Smooth muscle cell (in vitro differentiated cells): ENCODE results near the gene MIOX. TPM values are rescaled to one million over a fixed set of nuclear protein-coding genes. Genes with fewer than 3 reads are reported as not detected.

Experiments used
- DNase-seq: peaks from one replicate; lab custom pipeline; 2025; ENCODE audit not compliant: unreplicated experiment; lab: John Stamatoyannopoulos, UW
- H2AFZ ChIP-seq: fragments of 200-600 bp; sonication (generic); 2 replicates; pipeline ENCODE4 v1.6.0; 2016; ENCODE audit warnings: antibody characterized with exemption, low read depth, mild to moderate bottlenecking
- H3F3A ChIP-seq: fragments of 200-600 bp; sonication (generic); 2 replicates; pipeline ENCODE4 v1.6.0; 2017; ENCODE audit warnings: antibody characterized with exemption, low read depth
- H3K27ac ChIP-seq: fragments of 200-600 bp; sonication (generic); 2 replicates; pipeline ENCODE4 v1.5.1; 2016; ENCODE audit warnings: low read depth, mild to moderate bottlenecking
- H3K27me3 ChIP-seq: fragments of 200-600 bp; sonication (generic); 2 replicates; pipeline ENCODE4 v1.6.1; 2016; ENCODE audit warnings: low read depth, mild to moderate bottlenecking
- H3K36me3 ChIP-seq: fragments of 200-600 bp; sonication (generic); 2 replicates; pipeline ENCODE4 v1.5.1; 2016; ENCODE audit warnings: low read depth
- H3K4me1 ChIP-seq: fragments of 200-600 bp; sonication (generic); 2 replicates; pipeline ENCODE4 v1.5.1; 2016; ENCODE audit warnings: low read depth
- H3K4me2 ChIP-seq: fragments of 200-600 bp; sonication (generic); 2 replicates; pipeline ENCODE4 v1.6.0; 2016; ENCODE audit warnings: mild to moderate bottlenecking
- H3K4me3 ChIP-seq: fragments of 200-600 bp; sonication (generic); 2 replicates; pipeline ENCODE4 v1.5.1; 2016; ENCODE audit warnings: mild to moderate bottlenecking
- H3K79me2 ChIP-seq: fragments of 200-600 bp; sonication (generic); 2 replicates; pipeline ENCODE4 v1.6.0; 2016; ENCODE audit warnings: low read depth, mild to moderate bottlenecking
- H3K9ac ChIP-seq: fragments of 200-600 bp; sonication (generic); 2 replicates; pipeline ENCODE4 v1.6.0; 2016; ENCODE audit warnings: low read depth
- H3K9me3 ChIP-seq: fragments of 200-600 bp; sonication (generic); replicated peaks from 2 replicates; pipeline ENCODE4 v1.5.1; 2016; ENCODE audit warnings: low read depth
- H4K20me1 ChIP-seq: fragments of 200-600 bp; sonication (generic); 2 replicates; pipeline ENCODE4 v1.6.0; 2016; ENCODE audit warnings: low read depth
- WGBS: methylation state at CpG from one replicate; pipeline ENCODE4 v1.1.7; 2016; ENCODE audit warnings: low lambda C conversion rate; 5-methylcytosine and 5-hydroxymethylcytosine counted together
- polyA plus RNA-seq: library from polyadenylated mRNA; unstranded; fragments of >200 nt; fragmentation: Nextera tagmentation; extraction: Ambion mirVana; gene quantifications from 2 replicates; pipeline ENCODE4 v1.2.1, GENCODE V29; 2016
- total RNA-seq: library from RNA; depleted of rRNA; stranded (reverse); fragments of >200 nt; gene quantifications from 2 replicates; pipeline ENCODE4 v1.2.3, GENCODE V29; 2014
- TF ChIP-seq, protein P1 (sequence below): fragments of 200-600 bp; sonication (generic); IDR thresholded peaks from 2 replicates; pipeline ENCODE4 v1.5.1; 2017; ENCODE audit warnings: borderline replicate concordance, mild to moderate bottlenecking, antibody characterized with exemption; ENCODE audit not compliant: insufficient read depth, poor library complexity, severe bottlenecking

The MIOX gene
- total and polyA plus RNA-seq, 2 experiments from 2014 or later, result 0.49 TPM; not detected in 1

- Histone ChIP-seq H3K4me2 (no peak overlapping the region), H3K79me2 (peaks cover 10% of the 10 kb centered on the region), H3K9me3 (no peaks in the 10 kb centered on the region), H3K4me1 (no peaks in the 10 kb centered on the region), H3K36me3 (no peaks in the 10 kb centered on the region), H4K20me1 (peaks cover 21% of the 10 kb centered on the region), H3K27me3 (no peaks in the 10 kb centered on the region), H3K9ac (no peak overlapping the region), H3K4me3 (no peak overlapping the region), H3F3A (peaks cover 9% of the 10 kb centered on the region), H2AFZ (no peak overlapping the region), H3K27ac (no peak overlapping the region)
- WGBS, result 95% methylated on average over 13 of the region's 13 CpGs
- TF ChIP-seq, protein P1, sequence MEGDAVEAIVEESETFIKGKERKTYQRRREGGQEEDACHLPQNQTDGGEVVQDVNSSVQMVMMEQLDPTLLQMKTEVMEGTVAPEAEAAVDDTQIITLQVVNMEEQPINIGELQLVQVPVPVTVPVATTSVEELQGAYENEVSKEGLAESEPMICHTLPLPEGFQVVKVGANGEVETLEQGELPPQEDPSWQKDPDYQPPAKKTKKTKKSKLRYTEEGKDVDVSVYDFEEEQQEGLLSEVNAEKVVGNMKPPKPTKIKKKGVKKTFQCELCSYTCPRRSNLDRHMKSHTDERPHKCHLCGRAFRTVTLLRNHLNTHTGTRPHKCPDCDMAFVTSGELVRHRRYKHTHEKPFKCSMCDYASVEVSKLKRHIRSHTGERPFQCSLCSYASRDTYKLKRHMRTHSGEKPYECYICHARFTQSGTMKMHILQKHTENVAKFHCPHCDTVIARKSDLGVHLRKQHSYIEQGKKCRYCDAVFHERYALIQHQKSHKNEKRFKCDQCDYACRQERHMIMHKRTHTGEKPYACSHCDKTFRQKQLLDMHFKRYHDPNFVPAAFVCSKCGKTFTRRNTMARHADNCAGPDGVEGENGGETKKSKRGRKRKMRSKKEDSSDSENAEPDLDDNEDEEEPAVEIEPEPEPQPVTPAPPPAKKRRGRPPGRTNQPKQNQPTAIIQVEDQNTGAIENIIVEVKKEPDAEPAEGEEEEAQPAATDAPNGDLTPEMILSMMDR, result no peak
- DNase-seq, result no peak
Measured at GRCh38 chr22:50520826-50521453, 34.3 kb downstream of the MIOX start.

DNA sequence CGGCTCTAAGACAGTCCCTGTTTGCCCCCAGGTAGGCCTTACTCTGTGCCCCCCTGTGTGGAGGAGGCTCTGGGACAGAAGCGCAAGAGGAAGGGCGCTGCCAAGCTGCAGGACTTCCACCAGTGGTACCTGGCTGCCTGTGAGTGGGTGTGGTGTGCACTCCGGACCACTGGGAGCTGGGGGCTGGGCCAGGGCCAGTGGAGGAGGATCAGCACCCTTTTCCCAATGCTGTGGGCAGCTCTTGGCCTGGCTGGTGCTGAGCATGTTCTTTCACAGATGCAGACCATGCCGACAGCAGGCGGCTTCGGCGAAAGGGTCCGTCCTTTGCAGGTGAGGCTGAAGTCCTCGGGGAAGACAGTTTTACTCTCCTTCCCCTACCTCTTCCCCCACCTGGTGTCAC lies 35.1 kb downstream of the MIOX start:
- Histone ChIP-seq H2AFZ (no peak overlapping the region), H3K27me3 (no peaks in the 10 kb centered on the region), H3F3A (peaks cover 11% of the 10 kb centered on the region), H3K4me1 (no peaks in the 10 kb centered on the region), H3K9me3 (no peaks in the 10 kb centered on the region), H3K4me3 (no peak overlapping the region), H3K27ac (no peak overlapping the region), H3K36me3 (no peaks in the 10 kb centered on the region), H3K9ac (no peak overlapping the region), H3K79me2 (peaks cover 10% of the 10 kb centered on the region), H3K4me2 (no peak overlapping the region), H4K20me1 (peaks cover 17% of the 10 kb centered on the region)
- no peak for DNase-seq
- TF ChIP-seq, protein P1, result no peak
- WGBS, result 97% methylated on average over 10 of the region's 10 CpGs

DNA sequence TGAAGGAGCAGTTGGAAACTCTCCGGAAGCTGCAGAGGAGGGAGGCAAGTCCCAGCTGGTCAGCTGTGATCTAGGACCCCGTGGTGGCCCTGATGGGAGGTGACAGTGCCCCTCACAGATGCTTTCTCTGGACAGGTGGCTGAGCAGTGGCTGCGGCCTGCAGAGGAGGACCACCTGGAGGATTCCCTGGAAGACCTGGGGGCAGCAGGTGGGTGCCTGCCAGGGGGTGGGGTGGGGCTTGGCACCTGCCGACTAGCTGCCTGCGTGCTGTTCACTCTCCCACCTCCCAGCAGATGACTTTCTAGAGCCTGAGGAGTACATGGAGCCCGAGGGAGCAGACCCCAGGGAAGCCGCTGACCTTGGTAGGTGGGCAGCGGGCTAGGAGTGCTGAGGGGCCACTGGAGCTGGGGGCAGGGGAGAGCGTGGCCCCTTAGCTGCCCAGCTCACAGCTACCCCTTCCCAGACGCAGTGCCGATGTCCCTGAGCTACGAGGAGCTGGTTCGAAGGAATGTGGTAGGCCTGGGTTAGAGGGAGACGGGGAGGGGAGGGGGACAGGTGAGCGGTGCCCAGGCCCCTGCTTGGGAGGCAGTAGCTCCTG lies 35.6 kb downstream of the MIOX start:
- Histone ChIP-seq H2AFZ (no peak overlapping the region), H4K20me1 (peaks cover 17% of the 10 kb centered on the region), H3K4me3 (no peak overlapping the region), H3K9ac (no peak overlapping the region), H3K4me2 (no peak overlapping the region), H3K4me1 (no peaks in the 10 kb centered on the region), H3K27ac (no peak overlapping the region), H3K27me3 (no peaks in the 10 kb centered on the region), H3K9me3 (no peaks in the 10 kb centered on the region), H3K36me3 (no peaks in the 10 kb centered on the region), H3K79me2 (peaks cover 10% of the 10 kb centered on the region), H3F3A (peaks cover 17% of the 10 kb centered on the region)
- 92% methylated on average over 14 of the region's 15 CpGs for WGBS
- DNase-seq, result no peak
- TF ChIP-seq, protein P1, result no peak
